Measurements from ENCODE around the gene ARSB. TPM values are rescaled to one million over a fixed set of nuclear protein-coding genes. Genes with fewer than 3 reads are reported as not detected.
A peak's percentile ranks its signal among the peaks of the same experiment; 100 is the strongest.

Gene ARSB
- total RNA-seq, 2 experiments from 2014 or later: 9.2 TPM

GRCh38 chr5:79022771-79023170, 37.7 kb upstream of the ARSB start:
- BruUV-seq (replicated peaks): no TSS peak
- no peak for DNase-seq (ENCODE audit: low spot score)
- Histone ChIP-seq H3K9me3 (ENCODE audit: low read length) (no peaks in the 10 kb centered on the region), H3K4me1 (ENCODE audit: insufficient read depth, low read length, poor library complexity, severe bottlenecking) (no peaks in the 10 kb centered on the region), H4K20me1 (ENCODE audit: insufficient read depth, low read length) (no peaks in the 10 kb centered on the region), H3K79me2 (ENCODE audit: insufficient read depth, low read depth, low read length) (no peaks in the 10 kb centered on the region), H3K36me3 (ENCODE audit: insufficient read depth, low read length) (no peaks in the 10 kb centered on the region), H3K4me2 (ENCODE audit: low read length) (no peak overlapping the region), H3K27ac (ENCODE audit: low read depth, low read length, poor library complexity, severe bottlenecking) (no peak overlapping the region), H3K9me2 (ENCODE audit: insufficient read depth, low read length) (no peaks in the 10 kb centered on the region), H2AFZ (ENCODE audit: low read length) (no peak overlapping the region), H3K4me3 (ENCODE audit: low read depth, low read length, poor library complexity, severe bottlenecking) (no peak overlapping the region)
- intact Hi-C loops (cut with micrococcal nuclease; ENCODE audit: unreplicated experiment): no loop called here
- TF ChIP-seq EZH2phosphoT487 (IDR thresholded peaks at IDR 0.05; ENCODE audit: borderline replicate concordance, low read depth, low read length) (no peak), CTCF (conservative IDR thresholded peaks at IDR 0.05; ENCODE audit: low read length) (no peak)
- ChIA-PET CTCF (ENCODE audit: unreplicated experiment) (interaction anchor here (0.5 kb wide), 1 partner anchor 450 kb away, joined by 3 read pairs; no protein-coding TSS in a partner anchor), POLR2A (interaction anchor here (0.5 to 1.1 kb wide), 2 partner anchors 51 to 394 kb away, joined by 3 to 4 read pairs; no protein-coding TSS in a partner anchor)

- no peak overlapping the region for H3K4me3 ChIP-seq (ENCODE audit: low read depth, low read length, poor library complexity, severe bottlenecking)
- no peak overlapping the region for H3K27ac ChIP-seq (ENCODE audit: low read depth, low read length, poor library complexity, severe bottlenecking)
- H3K4me1 ChIP-seq (ENCODE audit: insufficient read depth, low read length, poor library complexity, severe bottlenecking): no peaks in the 10 kb centered on the region
- no TSS peak for BruUV-seq (replicated peaks)
- no peaks in the 10 kb centered on the region for H3K79me2 ChIP-seq (ENCODE audit: insufficient read depth, low read depth, low read length)
- intact Hi-C loops (cut with micrococcal nuclease; ENCODE audit: unreplicated experiment): no loop called here
- H4K20me1 ChIP-seq (ENCODE audit: insufficient read depth, low read length): no peaks in the 10 kb centered on the region
- CTCF ChIA-PET (ENCODE audit: unreplicated experiment): no interaction called here
- no peak overlapping the region for H2AFZ ChIP-seq (ENCODE audit: low read length)
- no peaks in the 10 kb centered on the region for H3K36me3 ChIP-seq (ENCODE audit: insufficient read depth, low read length)
- H3K9me3 ChIP-seq (ENCODE audit: low read length): no peaks in the 10 kb centered on the region
- no peaks in the 10 kb centered on the region for H3K9me2 ChIP-seq (ENCODE audit: insufficient read depth, low read length)
- DNase-seq (ENCODE audit: low spot score): peak; percentile 8
- no peak overlapping the region for H3K4me2 ChIP-seq (ENCODE audit: low read length)
- TF ChIP-seq CTCF (conservative IDR thresholded peaks at IDR 0.05; ENCODE audit: low read length) (no peak), EZH2phosphoT487 (IDR thresholded peaks at IDR 0.05; ENCODE audit: borderline replicate concordance, low read depth, low read length) (no peak)
- POLR2A ChIA-PET: interaction anchor here (0.6 to 0.8 kb wide), 2 partner anchors 111 to 413 kb away, joined by 3 to 4 read pairs; no protein-coding TSS in a partner anchor
These were observed 36.6 kb upstream of the ARSB start for GRCh38 chr5:79021753-79022152.

- intact Hi-C loops (cut with micrococcal nuclease; ENCODE audit: unreplicated experiment): no loop called here
- peak; percentile 60 for DNase-seq (ENCODE audit: low spot score)
These were observed 35.9 kb upstream of the ARSB start for GRCh38 chr5:79020861-79021561.

More at GRCh38 chr5:79020861-79021561, 35.9 kb upstream of the ARSB start:
- Histone ChIP-seq H3K4me1 (ENCODE audit: insufficient read depth, low read length, poor library complexity, severe bottlenecking) (no peaks in the 10 kb centered on the region), H3K9me2 (ENCODE audit: insufficient read depth, low read length) (no peaks in the 10 kb centered on the region), H2AFZ (ENCODE audit: low read length) (no peak overlapping the region; the same call in 1 of the 2 replicates), H3K9me3 (ENCODE audit: low read length) (no peaks in the 10 kb centered on the region), H3K27ac (ENCODE audit: low read depth, low read length, poor library complexity, severe bottlenecking) (no peak overlapping the region), H4K20me1 (ENCODE audit: insufficient read depth, low read length) (no peaks in the 10 kb centered on the region), H3K4me3 (ENCODE audit: low read depth, low read length, poor library complexity, severe bottlenecking) (no peak overlapping the region), H3K79me2 (ENCODE audit: insufficient read depth, low read depth, low read length) (no peaks in the 10 kb centered on the region), H3K4me2 (ENCODE audit: low read length) (no peak overlapping the region), H3K36me3 (ENCODE audit: insufficient read depth, low read length) (no peaks in the 10 kb centered on the region)
- TF ChIP-seq CTCF (conservative IDR thresholded peaks at IDR 0.05; ENCODE audit: low read length) (peak; percentile 95), EZH2phosphoT487 (IDR thresholded peaks at IDR 0.05; ENCODE audit: borderline replicate concordance, low read depth, low read length) (no peak)
- no TSS peak for BruUV-seq (replicated peaks)
- CTCF ChIA-PET (ENCODE audit: unreplicated experiment): no interaction called here
- POLR2A ChIA-PET: interaction anchor here (0.7 to 0.8 kb wide), 2 partner anchors 22 to 112 kb away, joined by 3 read pairs; no protein-coding TSS in a partner anchor

All from OCI-LY7 (cell line).